ENCODE results near the gene SLC6A6.

DNA sequence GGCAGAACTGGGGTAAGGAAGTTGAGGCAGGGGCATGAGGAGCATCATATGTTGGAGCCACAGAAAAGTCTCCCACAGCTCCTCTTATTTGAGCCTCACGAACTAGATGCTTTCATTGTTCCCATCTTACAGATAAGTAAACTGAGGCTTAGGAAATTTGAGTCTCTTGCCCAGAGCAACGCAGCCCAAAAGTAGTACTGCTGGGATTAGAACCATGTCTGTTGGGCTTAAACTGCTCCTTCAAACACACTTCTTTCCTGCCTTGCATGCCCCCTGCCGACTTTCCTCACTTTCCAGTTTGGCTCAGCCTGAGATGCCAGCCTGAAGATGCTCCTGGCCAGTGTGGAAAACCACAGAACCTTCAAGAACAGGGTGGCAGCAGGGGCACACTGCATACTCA, 43.1 kb upstream of the SLC6A6 start:
- TF ChIP-seq, protein P1, sequence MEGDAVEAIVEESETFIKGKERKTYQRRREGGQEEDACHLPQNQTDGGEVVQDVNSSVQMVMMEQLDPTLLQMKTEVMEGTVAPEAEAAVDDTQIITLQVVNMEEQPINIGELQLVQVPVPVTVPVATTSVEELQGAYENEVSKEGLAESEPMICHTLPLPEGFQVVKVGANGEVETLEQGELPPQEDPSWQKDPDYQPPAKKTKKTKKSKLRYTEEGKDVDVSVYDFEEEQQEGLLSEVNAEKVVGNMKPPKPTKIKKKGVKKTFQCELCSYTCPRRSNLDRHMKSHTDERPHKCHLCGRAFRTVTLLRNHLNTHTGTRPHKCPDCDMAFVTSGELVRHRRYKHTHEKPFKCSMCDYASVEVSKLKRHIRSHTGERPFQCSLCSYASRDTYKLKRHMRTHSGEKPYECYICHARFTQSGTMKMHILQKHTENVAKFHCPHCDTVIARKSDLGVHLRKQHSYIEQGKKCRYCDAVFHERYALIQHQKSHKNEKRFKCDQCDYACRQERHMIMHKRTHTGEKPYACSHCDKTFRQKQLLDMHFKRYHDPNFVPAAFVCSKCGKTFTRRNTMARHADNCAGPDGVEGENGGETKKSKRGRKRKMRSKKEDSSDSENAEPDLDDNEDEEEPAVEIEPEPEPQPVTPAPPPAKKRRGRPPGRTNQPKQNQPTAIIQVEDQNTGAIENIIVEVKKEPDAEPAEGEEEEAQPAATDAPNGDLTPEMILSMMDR (IDR thresholded peaks at IDR 0.05 in 2 of 3, conservative IDR thresholded peaks at IDR 0.05 in 1 of 3; ENCODE audit: control insufficient read depth in 2 of 3, extremely low read depth in 1 of 3, insufficient read depth in 1 of 3, low read depth in 3 of 3, low read length in 3 of 3), result no peak
- TF ChIP-seq MAX (IDR thresholded peaks at IDR 0.05; ENCODE audit: low read depth, low read length) (no peak), EZH2 (IDR thresholded peaks at IDR 0.05; ENCODE audit: borderline replicate concordance, control insufficient read depth, low read depth, low read length) (no peak), CEBPB (IDR thresholded peaks at IDR 0.05; ENCODE audit: borderline replicate concordance in 1 of 2, low read depth in 2 of 2, low read length in 2 of 2) (no peak), SIN3A (IDR thresholded peaks at IDR 0.05; ENCODE audit: low read depth, low read length) (no peak), JUND (IDR thresholded peaks at IDR 0.05; ENCODE audit: low read depth, low read length) (no peak), NKRF (conservative IDR thresholded peaks at IDR 0.05) (no peak), SUZ12 (IDR thresholded peaks at IDR 0.05; ENCODE audit: unreplicated experiment) (no peak), POLR2AphosphoS5 (IDR thresholded peaks at IDR 0.05; ENCODE audit: low read length) (no peak)
- TF ChIP-seq, protein P2, sequence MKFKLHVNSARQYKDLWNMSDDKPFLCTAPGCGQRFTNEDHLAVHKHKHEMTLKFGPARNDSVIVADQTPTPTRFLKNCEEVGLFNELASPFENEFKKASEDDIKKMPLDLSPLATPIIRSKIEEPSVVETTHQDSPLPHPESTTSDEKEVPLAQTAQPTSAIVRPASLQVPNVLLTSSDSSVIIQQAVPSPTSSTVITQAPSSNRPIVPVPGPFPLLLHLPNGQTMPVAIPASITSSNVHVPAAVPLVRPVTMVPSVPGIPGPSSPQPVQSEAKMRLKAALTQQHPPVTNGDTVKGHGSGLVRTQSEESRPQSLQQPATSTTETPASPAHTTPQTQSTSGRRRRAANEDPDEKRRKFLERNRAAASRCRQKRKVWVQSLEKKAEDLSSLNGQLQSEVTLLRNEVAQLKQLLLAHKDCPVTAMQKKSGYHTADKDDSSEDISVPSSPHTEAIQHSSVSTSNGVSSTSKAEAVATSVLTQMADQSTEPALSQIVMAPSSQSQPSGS (IDR thresholded peaks at IDR 0.05; ENCODE audit: low read length), result no peak
- TF ChIP-seq, protein P3, sequence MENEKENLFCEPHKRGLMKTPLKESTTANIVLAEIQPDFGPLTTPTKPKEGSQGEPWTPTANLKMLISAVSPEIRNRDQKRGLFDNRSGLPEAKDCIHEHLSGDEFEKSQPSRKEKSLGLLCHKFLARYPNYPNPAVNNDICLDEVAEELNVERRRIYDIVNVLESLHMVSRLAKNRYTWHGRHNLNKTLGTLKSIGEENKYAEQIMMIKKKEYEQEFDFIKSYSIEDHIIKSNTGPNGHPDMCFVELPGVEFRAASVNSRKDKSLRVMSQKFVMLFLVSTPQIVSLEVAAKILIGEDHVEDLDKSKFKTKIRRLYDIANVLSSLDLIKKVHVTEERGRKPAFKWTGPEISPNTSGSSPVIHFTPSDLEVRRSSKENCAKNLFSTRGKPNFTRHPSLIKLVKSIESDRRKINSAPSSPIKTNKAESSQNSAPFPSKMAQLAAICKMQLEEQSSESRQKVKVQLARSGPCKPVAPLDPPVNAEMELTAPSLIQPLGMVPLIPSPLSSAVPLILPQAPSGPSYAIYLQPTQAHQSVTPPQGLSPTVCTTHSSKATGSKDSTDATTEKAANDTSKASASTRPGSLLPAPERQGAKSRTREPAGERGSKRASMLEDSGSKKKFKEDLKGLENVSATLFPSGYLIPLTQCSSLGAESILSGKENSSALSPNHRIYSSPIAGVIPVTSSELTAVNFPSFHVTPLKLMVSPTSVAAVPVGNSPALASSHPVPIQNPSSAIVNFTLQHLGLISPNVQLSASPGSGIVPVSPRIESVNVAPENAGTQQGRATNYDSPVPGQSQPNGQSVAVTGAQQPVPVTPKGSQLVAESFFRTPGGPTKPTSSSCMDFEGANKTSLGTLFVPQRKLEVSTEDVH (IDR thresholded peaks at IDR 0.05; ENCODE audit: low read depth, partially characterized antibody), result no peak

All from GM12878 (cell line).